Gastrocnemius medialis (tissue), 4 donors: ENCODE results near the gene ROBO2. TPM values are rescaled to one million over a fixed set of nuclear protein-coding genes. Genes with fewer than 3 reads are reported as not detected.

Experiments used
- ATAC-seq, 2 donors: fragments of 150-250 bp; one replicate each; pipeline ENCODE4 v1.9.1; 2016
- DNase-seq, 2 donors: peaks; one replicate each; pipeline ENCODE4 v3.0.0-alpha.2; 2019
- H3K27ac ChIP-seq, 4 donors: fragments of 200-600 bp; sonication (generic); 1 replicate in 1 of 4; 2 replicates in 3 of 4; pipeline ENCODE4 v1.5.1; 2016 to 2018; ENCODE audit warnings: mild to moderate bottlenecking in 2 of 4, moderate library complexity in 1 of 4
- H3K27me3 ChIP-seq, 3 donors: fragments of 200-600 bp; sonication (generic) in 2 of 3; 1 replicate in 1 of 3; 2 replicates in 2 of 3; pipeline versions ENCODE4 v1.5.1 to v1.6.0; 2016 to 2019; ENCODE audit warnings: mild to moderate bottlenecking in 1 of 3, moderate library complexity in 1 of 3
- H3K36me3 ChIP-seq, 2 donors: fragments of 200-600 bp; sonication (generic) in 1 of 2; one replicate each; pipeline ENCODE4 v1.5.1; 2017 to 2018
- H3K4me1 ChIP-seq, 2 donors: fragments of 200-600 bp; sonication (generic) in 1 of 2; one replicate each; pipeline ENCODE4 v1.5.1; 2016 to 2017; ENCODE audit warnings: mild to moderate bottlenecking in 2 of 2
- H3K4me3 ChIP-seq, 4 donors: fragments of 200-600 bp; sonication (generic) in 3 of 4; 1 replicate in 1 of 4; 2 replicates in 3 of 4; pipeline ENCODE4 v1.5.1; 2016 to 2019; ENCODE audit warnings: mild to moderate bottlenecking in 2 of 4
- H3K9me3 ChIP-seq, 3 donors: fragments of 200-600 bp; sonication (generic) in 2 of 3; 1 replicate in 1 of 3; 2 replicates in 2 of 3; pipeline ENCODE4 v1.5.1; 2016 to 2019
- CTCF ChIP-seq, 5 experiments: fragments of 450-650 bp in 3 of 5; fragments of 200-600 bp in 2 of 5; sonication (generic) in 2 of 5; IDR thresholded peaks in 4 of 5; conservative IDR thresholded peaks in 1 of 5; 1 replicate in 4 of 5; 2 replicates in 1 of 5; pipeline ENCODE4 v1.5.1; 2016 to 2019; ENCODE audit warnings: antibody characterized with exemption in 5 of 5, mild to moderate bottlenecking in 3 of 5, moderate library complexity in 3 of 5
- POLR2A ChIP-seq, 2 donors: fragments of 450-650 bp; IDR thresholded peaks; one replicate each; pipeline ENCODE4 v1.6.1; 2017; ENCODE audit warnings: antibody characterized with exemption in 2 of 2, mild to moderate bottlenecking in 2 of 2, moderate library complexity in 2 of 2
- in situ Hi-C, 4 donors: fragments of 200-750 bp; cut with MboI; loops; one replicate each; pipeline versions ENCODE4 v1.15.0 to v1.8.0; 2017; ENCODE audit warnings: low sequenced_read_pairs in 4 of 4
- intact Hi-C: fragments of 100-400 bp; cut with DNase I; formaldehyde crosslinking; loops from one replicate; pipeline ENCODE4 v1.15.1; 2023; ENCODE audit warnings: low total_unique reads
- total RNA-seq, 4 donors: library from RNA; depleted of rRNA; stranded (reverse); fragments of >200 nt; gene quantifications; one replicate each; pipeline versions ENCODE4 v1.1.0 to v1.2.3, GENCODE V29; 2016

ROBO2 gene
- total RNA-seq, 4 donors from 2014 or later, result 0.07 TPM; not detected in 3

DNA sequence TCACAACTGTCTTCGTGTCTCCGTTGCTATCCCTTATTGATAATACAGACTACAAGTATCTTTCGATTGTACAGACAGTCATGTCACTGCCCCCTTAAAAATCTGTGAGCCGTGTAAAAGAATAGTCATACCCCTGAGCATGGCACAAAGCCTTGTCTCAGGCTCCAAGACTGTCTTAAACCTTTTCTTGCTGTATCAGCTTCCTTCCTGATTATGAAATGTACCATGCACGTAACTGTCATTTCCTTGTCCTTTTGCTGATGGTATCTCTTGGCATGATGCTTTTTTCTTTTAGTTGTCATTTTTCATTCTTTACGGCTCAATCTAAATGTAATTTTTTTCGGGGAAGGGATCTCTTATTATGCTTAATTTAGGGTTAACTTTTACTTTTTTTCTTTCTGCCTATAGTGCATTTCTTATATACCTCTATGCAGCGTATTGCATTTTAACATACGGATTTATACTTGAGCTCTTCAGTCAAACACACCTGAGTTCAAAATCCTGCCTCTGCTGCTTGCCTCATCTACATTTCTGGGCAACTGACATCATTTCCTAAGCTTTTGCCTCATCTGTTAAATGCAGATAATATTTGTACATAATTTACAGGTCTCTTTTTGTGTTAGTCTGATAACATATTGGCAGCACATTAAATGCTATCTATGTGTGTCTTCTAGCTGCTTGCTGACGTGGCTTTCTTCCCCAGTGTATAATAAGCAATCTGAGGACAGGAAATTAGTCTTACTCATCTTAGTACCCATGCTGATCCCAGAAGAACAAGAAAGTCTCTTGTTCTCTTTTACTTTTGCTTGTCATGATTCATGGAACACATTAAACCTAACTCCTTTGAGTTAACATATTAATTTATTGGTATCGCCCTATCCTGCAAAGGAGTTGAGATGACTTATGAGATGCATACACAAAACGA lies 57.3 kb downstream of the ROBO2 start:
- no peaks in the 10 kb centered on the region for H3K9me3 ChIP-seq
- ATAC-seq, result no peak
- in situ Hi-C loops, result no loop called here
- H3K27ac ChIP-seq, result no peak overlapping the region
- DNase-seq, result no peak
- H3K4me3 ChIP-seq, result no peak overlapping the region
- intact Hi-C loops, result no loop called here
- H3K36me3 ChIP-seq, result no peaks in the 10 kb centered on the region
- TF ChIP-seq POLR2A (IDR thresholded peaks at IDR 0.05), result no peak
- no peak for TF ChIP-seq CTCF (IDR thresholded peaks at IDR 0.05 in 4 of 5, conservative IDR thresholded peaks at IDR 0.05 in 1 of 5)
- H3K27me3 ChIP-seq, result no peaks in the 10 kb centered on the region
- no peaks in the 10 kb centered on the region for H3K4me1 ChIP-seq

- ATAC-seq (no peak), DNase-seq (no peak)
- H3K36me3 ChIP-seq, result no peaks in the 10 kb centered on the region
- no peak overlapping the region for H3K4me3 ChIP-seq
- H3K4me1 ChIP-seq, result no peaks in the 10 kb centered on the region
- no peaks in the 10 kb centered on the region for H3K27me3 ChIP-seq
- in situ Hi-C loops (no loop called here), intact Hi-C loops (no loop called here)
- TF ChIP-seq CTCF (IDR thresholded peaks at IDR 0.05 in 4 of 5, conservative IDR thresholded peaks at IDR 0.05 in 1 of 5), result no peak
- no peak for TF ChIP-seq POLR2A (IDR thresholded peaks at IDR 0.05)
- no peak overlapping the region for H3K27ac ChIP-seq
- H3K9me3 ChIP-seq, result no peaks in the 10 kb centered on the region
Observed at GRCh38 chr3:77102951-77103769, 63.3 kb downstream of the ROBO2 start.

DNA sequence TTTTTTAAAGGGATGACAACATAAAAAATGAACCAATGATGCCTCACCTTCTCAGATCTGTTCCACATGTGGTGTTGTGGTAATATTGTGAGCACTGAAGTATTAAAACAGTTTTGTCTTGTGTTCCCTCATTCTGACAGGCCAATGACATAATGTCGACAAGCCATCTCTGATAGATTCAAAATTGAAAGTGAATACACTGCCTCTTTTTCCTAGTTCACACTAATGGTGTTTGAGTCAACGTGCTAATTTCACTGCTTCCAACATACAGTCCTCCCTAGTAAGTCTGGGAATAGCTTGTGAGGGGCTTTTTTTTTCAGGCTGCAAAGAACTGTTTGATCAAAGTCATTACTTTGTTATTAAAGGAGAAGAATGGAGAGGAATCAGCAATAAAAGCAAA lies 82.8 kb downstream of the ROBO2 start:
- intact Hi-C loops, result no loop called here
- TF ChIP-seq CTCF (IDR thresholded peaks at IDR 0.05 in 4 of 5, conservative IDR thresholded peaks at IDR 0.05 in 1 of 5) (no peak), POLR2A (IDR thresholded peaks at IDR 0.05) (no peak)
- H3K27me3 ChIP-seq, result no peaks in the 10 kb centered on the region
- no peaks in the 10 kb centered on the region for H3K4me1 ChIP-seq
- in situ Hi-C loops, result no loop called here
- no peak for ATAC-seq
- no peaks in the 10 kb centered on the region for H3K9me3 ChIP-seq
- DNase-seq, result no peak
- H3K36me3 ChIP-seq, result no peaks in the 10 kb centered on the region
- no peak overlapping the region for H3K27ac ChIP-seq
- no peak overlapping the region for H3K4me3 ChIP-seq

DNA sequence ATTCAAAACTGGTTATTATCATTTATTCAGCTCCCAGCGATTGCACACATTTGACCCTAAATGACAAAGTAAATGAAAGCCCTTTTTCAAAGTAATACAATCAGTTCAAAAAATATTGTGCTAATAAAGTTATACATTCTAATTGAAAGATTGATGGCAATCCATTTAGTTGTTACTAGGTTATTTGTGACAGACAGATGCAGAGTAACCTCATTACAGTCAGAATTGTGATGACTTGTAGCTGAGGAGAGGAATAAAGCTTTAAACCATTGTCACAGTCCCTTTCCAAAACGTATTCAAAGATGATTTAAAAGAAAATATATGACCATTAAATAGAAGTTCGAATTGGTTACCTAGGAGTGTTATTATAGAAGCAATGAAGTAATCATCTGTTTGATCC lies 86.1 kb downstream of the ROBO2 start:
- TF ChIP-seq POLR2A (IDR thresholded peaks at IDR 0.05) (no peak), CTCF (IDR thresholded peaks at IDR 0.05 in 4 of 5, conservative IDR thresholded peaks at IDR 0.05 in 1 of 5) (no peak)
- Histone ChIP-seq H3K9me3 (no peaks in the 10 kb centered on the region), H3K4me3 (no peak overlapping the region), H3K4me1 (no peaks in the 10 kb centered on the region), H3K27me3 (no peaks in the 10 kb centered on the region), H3K36me3 (no peaks in the 10 kb centered on the region), H3K27ac (no peak overlapping the region)
- intact Hi-C loops, result no loop called here
- ATAC-seq (no peak), DNase-seq (no peak)
- in situ Hi-C loops, result no loop called here
